ENCODE measurements around the gene PDE4D.

The PDE4D gene

DNA sequence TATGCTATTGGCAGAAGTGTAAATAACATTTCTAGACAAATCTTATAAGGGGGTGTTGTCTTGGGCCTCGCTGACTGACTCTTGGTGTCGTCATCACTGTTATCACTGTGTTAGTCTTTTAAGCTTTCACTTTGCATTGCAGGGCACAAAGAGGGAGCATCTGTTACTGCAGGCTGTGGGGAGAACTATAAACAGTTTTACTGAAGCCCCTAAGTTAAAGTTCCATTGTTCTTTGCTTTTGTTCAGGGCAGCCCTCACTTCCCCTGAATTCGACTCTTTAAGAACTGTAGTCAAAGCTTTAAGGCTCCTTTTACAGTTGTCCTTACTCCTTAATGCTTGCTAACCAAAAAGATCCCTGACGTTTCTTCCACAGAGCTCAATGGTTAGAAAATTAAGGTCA is 705.7 kb downstream of the PDE4D start:
- no peak for DNase-seq

DNA sequence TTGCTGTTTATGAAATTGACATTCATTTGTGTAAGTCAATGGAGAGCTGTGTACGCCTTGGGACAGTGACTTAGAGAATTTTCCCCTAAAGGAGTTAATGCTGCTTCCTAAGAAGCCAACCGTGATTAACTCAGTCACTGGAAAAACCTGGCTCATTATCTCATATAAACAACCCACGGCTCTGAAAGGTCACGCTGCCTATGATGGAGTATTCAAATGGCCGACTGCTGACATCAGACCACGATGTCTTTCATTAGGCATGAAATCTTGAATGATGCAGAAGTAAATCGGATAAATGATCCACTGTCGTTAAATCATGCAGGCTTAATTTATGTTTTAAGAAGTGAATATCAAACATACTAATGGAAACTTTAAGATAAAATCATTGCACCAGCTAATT is 706.9 kb downstream of the PDE4D start:
- no peak for DNase-seq

DNA sequence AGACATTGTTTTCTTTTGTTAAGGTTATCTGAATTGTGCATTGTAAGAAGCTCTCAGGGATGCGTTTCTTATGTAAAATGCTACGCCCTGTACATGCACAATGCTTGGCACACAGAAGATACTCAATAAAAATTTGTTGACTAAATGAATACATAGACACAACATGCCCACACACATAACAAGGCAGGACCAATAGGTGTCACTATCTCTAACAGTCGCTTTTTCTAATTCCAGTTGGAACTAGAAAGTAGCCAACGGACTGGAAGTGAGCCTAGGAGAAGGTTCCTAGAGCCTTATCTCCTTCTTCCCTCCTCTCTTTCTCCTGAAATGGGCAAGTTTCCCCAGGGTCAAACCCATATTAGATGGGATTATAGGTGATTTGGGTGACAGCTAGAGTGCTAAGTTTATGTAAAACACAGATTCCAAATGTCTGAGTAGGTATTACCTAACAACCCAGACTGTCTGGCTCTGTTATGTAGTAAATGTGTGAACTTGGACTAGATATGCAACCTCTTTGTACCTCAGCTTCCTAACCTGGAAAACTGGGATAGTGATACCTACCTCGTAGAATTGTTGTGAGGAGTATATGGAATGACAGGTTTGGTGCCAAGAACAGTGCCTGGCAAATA is 707.7 kb downstream of the PDE4D start:
- DNase-seq: no peak

DNA sequence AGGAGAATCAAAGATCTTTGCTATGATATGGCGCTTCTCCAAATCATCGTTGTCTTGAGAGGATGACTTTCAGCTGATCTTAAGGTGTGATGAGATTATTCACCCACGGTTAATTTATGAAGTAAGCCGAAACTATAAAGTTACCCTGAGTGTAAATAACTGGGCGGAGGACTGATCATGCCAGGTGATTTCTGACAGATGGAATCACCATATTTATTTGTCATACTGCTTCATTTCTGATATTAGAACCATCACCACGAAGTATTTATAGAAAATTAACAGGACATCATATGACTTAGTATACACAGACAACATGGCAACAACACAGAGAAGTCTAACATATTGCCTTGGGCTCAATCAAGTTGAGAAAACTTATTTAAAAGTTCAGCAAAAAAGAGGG is 708.8 kb downstream of the PDE4D start:
- DNase-seq: no peak

GRCh38 chr5:59182760-59183159 is 710.8 kb downstream of the PDE4D start:
- DNase-seq: no peak

- no peak for DNase-seq
Observed at GRCh38 chr5:59180515-59180914, 713.0 kb downstream of the PDE4D start.

- no peak for DNase-seq
Observed at GRCh38 chr5:59179704-59180103, 713.8 kb downstream of the PDE4D start.

DNA sequence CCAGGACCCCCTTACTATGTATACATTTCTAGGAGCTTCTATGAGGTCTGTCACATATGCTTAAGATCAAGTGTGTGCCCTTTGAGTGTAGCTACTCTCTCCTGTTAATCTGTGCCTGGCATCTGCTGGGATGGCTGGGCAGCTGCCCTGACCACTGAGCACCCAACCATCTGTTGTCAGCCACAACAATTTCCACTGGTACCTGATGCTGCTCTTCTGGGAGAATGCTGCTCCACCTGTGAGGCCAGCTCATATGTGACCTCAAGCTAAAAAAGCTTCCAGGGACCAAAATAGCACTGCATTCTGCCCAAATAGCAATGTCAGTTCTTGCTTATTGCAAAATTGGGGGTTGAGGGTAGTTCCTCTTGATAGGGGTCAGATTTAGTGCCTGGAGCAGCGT is 715.0 kb downstream of the PDE4D start:
- no peak for DNase-seq

- DNase-seq: no peak
Observed at GRCh38 chr5:59178071-59178470, 715.5 kb downstream of the PDE4D start.

GRCh38 chr5:59177644-59178043 is 715.9 kb downstream of the PDE4D start:
- DNase-seq: no peak

DNA sequence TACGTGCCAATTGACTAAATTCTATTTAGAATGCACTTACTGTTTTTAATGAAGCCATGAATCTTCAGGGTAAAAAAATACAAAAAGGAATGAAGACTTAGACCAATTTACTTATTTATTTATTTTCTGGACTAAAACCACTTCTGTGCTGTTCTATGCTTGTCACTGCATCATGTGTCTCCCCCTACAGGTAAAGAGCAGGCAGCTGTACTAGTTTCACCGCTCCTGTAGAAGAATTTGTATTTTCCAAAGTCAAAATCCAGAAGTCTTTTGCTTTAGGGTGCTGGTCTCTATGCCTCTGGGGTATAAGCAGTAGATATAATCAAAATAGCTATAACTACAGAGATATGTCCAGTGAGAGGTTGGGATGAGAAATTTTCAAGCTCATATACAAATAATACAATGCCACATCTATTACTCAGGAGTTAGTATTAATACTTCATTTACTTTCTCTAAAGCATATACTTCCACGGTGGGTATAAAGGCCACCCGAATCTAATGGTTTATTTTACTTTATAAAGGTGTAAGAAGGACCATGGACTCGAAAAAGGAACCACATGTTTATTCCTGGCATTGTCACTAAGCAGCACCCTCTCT is 719.2 kb downstream of the PDE4D start:
- DNase-seq: no peak

DNA sequence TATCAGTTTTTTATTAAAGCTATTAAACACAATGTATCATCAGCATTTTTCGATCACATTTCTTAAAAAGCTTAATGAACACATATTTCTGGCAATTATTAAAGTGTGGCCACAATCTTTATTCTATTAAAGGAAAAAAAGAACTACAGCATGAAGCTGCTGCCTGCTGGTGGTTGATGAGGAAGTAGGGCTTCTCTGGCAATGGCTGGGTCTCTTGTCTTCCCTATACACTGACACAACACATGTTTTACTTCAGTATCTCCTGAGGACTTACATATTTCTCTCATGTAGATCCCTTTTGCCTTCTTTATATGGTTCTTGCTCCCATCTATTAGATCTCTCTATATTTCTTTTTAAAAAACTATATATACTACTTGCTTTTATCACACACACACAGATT is 719.9 kb downstream of the PDE4D start:
- no peak for DNase-seq

DNA sequence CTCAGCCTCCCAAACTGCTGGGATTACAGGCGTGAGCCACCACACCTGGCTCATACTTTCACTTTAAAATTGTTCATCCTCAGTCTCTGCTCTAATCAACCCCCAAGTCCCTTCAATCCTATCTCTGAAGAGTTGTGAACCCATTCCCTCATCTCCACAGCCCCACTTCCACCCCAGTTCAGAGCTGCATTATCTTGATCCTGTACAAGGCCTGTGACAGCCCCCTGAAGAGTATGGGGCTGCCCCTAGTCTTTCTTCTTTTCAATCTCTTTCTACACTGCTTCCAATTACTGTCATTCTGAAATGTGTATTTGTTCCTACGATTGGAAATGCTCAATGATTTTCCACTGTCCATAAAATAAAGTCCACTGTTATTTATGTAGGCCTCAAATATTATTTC is 722.4 kb downstream of the PDE4D start:
- no peak for DNase-seq

- DNase-seq: no peak
Observed at GRCh38 chr5:59169768-59170150, 723.8 kb downstream of the PDE4D start.

DNA sequence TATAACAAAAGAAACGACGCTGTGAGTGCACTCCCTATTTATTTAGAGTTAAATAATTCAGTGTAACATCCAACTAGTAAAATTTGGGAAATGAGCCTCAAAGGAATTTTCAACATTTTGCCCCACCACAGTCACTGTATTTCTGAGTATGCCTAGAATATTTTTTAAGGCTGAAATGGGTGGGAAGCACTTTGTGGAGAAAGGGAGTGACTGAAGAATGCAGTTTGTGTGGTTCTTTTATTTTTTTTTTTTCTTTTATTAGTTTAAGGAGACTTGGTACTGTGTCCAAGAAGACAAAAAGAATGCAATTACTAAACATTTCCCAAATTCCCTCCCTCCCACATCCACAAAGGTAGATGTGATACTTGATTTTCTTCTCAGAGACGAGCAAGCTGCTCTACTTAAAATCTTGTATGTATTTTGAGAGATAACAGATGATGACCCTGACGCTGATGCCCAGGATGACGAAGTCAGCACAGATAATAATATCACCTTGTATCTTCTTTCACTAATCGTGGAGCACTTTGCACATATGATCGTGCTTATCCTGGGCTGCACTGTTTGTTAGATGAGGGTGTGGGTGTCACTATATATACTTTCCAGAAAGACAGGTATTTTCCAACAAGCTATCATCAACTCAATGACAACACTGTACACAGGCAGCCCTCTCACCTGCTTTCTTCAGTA is 724.3 kb downstream of the PDE4D start:
- DNase-seq: no peak

DNA sequence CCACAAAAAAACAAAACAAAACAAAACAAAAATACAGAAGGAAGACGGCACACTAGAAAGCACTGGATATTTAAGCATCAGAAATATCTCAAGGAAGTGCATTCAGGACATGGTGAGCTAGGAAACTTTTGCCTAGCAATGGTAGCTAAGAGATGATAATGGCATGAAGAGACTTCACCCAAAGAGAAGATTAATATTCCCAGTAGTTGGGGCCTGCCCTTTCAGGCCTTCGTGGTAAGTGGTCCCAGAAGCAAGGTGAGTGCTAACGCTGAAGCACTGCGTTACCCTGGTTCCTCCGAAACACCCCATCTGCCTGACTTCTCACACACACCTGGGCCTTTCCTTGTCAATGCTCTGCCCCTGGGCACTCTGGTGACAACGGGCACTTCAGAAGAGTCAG is 725.5 kb downstream of the PDE4D start:
- DNase-seq: no peak

DNA sequence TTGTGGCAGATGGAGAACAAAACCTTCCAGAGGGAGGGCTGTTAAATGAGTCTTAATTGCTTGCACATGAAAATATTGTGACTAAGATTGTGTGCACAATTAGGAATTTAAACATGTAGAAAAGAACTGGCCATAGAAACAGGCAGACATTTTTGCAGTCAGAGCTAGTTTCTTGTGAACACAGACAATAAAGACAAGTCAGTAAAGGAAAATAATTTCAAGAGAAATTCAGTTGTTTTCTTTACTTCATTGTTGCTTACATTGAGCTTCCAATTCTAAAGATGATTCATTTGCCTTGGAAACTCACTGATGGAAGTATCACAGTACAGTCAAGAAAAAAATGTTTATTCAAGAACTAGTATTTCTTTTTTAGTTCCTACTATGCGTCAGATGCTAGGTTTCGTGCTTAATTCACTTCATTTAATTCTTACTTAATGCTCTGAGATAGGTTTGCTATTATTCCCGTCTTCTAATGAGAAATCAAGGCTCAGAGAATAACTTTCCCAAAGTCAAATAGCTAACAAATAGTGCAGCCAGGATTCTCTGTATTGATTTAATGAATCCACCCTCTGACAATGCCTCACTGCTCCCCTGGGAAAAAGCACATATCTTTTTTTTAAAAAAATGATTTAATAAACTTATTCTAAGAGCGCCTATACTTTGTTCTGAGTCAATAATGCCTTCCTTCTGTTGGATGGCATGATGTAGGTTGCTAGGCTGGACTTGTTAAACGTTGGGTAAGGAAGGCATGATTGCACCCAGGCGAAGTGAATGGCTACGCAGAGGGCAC is 729.3 kb downstream of the PDE4D start:
- no peak for DNase-seq

- DNase-seq: no peak
Observed at GRCh38 chr5:59161221-59162105, 732.1 kb downstream of the PDE4D start.

DNA sequence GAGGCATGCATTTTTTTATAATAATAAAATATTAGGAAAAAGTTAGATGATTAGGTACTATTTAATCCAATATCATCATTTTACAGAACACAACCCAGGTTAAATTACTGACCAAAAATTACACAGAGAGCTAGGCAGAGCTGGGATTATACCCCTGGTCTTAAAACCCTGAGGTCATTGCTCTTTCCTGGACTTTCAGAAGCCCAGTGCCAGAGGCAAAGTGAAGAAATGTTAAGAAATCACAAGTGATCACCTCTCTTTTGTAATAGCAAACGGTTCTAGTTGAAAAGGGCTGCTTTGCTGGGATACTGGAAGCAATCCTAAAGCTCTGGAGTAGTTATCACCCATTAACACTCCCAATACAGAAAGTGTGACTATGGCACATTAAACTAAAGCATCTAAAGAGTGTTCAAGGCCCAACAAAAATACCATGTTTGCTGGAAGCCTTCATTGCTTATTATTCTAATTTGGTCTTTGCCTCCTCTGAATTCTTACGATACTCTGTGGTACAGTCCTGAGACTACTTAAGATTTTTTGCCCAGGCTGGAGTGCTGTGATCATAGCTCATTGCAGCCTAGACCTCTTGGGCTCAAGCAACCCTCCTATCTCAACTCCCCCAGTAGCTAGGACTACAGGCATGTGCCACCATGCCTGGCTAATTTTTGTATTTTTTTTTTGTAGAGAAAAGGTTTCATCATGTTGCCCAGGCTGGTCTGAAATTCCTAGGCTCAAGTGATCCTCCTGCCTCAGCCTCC is 734.7 kb downstream of the PDE4D start:
- no peak for DNase-seq

DNA sequence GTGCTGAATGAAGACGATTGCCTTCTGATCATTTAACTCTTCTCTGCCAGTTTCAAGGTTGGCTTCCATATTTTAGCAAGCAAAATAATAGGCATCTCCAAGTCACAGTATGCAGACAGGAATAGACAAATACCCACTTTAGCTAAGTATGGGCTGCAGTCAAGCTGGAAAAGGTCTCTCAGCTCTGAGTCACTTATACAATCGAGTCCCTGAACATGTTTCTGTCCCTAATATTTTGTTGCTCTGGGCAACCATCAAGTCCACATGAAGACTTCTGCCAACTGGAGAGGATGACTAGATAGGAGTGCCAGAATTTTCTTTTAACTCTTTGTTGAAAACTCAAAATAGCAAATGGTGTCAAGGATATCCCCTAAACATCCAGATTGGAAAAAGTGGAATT is 735.4 kb downstream of the PDE4D start:
- DNase-seq: no peak

GRCh38 chr5:59157068-59157467 is 736.5 kb downstream of the PDE4D start:
- DNase-seq: no peak

DNA sequence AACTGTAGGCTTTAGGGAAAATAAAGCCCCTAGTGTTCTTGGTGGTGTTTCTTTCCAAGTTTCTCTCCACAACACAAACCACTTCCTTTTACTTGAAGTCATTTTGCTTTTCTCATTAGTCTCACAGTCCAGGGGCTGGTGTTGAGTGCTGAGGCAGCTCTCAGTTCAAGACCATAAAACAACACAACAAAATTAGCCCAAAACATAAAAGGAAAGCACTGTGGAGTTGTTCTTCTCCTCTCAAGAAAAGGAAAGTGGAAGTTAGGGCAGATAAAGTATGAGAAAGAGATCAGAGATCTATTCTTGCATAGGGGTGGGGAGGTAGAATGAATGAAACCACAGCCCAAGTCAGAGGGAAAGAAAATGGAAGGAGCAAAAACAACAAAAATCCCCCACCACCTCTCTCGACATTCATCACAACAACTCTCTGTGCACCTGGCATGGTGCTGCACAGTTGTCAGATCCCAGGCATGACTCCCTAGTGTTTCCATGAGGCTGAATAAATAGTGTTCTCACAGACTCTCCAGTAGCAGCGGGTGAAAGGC is 740.8 kb downstream of the PDE4D start:
- DNase-seq: no peak
